ENCODE results near the gene WARS2.

DNA sequence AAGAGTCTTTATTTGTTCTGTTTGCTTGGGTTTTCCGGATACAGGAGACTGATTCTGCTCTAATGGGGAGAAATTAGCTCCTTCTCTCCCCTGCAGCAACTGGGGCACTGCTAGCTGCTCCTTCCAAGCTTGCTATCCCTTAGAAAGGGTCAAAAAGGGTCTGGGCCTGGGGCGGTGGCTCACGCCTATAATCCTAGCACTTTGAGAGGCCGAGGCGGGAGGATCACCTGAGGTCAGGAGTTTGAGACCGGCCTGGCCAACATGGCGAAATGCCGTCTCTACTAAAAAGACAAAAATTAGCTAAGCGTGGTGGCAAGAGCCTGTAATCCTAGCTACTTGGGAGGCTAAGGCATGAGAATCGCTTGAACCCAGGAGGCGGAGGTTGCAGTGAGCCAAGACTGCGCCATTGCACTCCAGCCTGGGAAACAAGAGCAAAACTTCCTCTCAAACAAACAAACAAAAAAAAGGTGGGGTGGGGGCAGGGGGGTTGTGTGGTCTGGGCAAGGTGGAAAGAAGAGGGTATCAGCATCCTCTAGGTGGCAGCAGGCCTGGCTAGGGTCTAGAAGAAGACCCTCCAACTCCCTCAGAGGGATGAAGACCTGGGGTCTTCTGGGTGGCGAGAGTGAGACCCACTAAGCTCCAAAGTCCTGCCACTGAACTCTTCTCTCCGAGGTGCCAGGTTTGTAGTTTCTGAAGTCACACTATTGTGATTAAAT lies 136.9 kb downstream of the WARS2 start:
- TF ChIP-seq, protein P1, sequence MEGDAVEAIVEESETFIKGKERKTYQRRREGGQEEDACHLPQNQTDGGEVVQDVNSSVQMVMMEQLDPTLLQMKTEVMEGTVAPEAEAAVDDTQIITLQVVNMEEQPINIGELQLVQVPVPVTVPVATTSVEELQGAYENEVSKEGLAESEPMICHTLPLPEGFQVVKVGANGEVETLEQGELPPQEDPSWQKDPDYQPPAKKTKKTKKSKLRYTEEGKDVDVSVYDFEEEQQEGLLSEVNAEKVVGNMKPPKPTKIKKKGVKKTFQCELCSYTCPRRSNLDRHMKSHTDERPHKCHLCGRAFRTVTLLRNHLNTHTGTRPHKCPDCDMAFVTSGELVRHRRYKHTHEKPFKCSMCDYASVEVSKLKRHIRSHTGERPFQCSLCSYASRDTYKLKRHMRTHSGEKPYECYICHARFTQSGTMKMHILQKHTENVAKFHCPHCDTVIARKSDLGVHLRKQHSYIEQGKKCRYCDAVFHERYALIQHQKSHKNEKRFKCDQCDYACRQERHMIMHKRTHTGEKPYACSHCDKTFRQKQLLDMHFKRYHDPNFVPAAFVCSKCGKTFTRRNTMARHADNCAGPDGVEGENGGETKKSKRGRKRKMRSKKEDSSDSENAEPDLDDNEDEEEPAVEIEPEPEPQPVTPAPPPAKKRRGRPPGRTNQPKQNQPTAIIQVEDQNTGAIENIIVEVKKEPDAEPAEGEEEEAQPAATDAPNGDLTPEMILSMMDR (conservative IDR thresholded peaks at IDR 0.05) = no peak
- no peak for TF ChIP-seq EZH2 (IDR thresholded peaks at IDR 0.05; ENCODE audit: low read depth)

Data from PC-9 (cell line).